SK-N-SH treated with all-trans-retinoic acid at 6 μM for 48 hours (cell line): ENCODE data around the gene TRMT112.

Experiments
- ATAC-seq: fragments of 200-7000 bp; cut with Tn5 transposase; 3 replicates; pipeline ENCODE4 v1.9.1; 2020; ENCODE audit warnings: mild to moderate bottlenecking, moderate library complexity
- ARNTL ChIP-seq: fragments of 450-650 bp; formaldehyde crosslinking; IDR thresholded peaks from 2 replicates; pipeline ENCODE4 v1.5.0; 2020; ENCODE audit warnings: low read depth, mild to moderate bottlenecking, moderate library complexity, borderline replicate concordance
- BACH2 ChIP-seq: fragments of 250-450 bp; sonication (Bioruptor Pico); IDR thresholded peaks from 2 replicates; pipeline ENCODE4 v1.9.0; 2021; ENCODE audit warnings: mild to moderate bottlenecking, borderline replicate concordance
- CSDC2 ChIP-seq: fragments of 250-450 bp; sonication (Bioruptor Pico); IDR thresholded peaks from 2 replicates; pipeline ENCODE4 v1.5.0; 2020; ENCODE audit warnings: mild to moderate bottlenecking, moderate library complexity
- ESRRG ChIP-seq: fragments of 250-450 bp; sonication (Bioruptor Pico); IDR thresholded peaks from 2 replicates; pipeline ENCODE4 v1.6.1; 2021; ENCODE audit warnings: mild to moderate bottlenecking
- ISL1 ChIP-seq: fragments of 250-450 bp; sonication (Bioruptor Pico); IDR thresholded peaks from 2 replicates; pipeline ENCODE4 v2.1.2; 2022; ENCODE audit warnings: mild to moderate bottlenecking, moderate library complexity
- OSR1 ChIP-seq: fragments of 250-450 bp; sonication (Bioruptor Pico); IDR thresholded peaks from 2 replicates; pipeline ENCODE4 v1.8.0; 2022; ENCODE audit warnings: moderate library complexity, mild to moderate bottlenecking, inconsistent platforms
- PPARA ChIP-seq: fragments of 250-450 bp; sonication (Bioruptor Pico); IDR thresholded peaks from 2 replicates; pipeline ENCODE4 v1.5.0; 2020; ENCODE audit warnings: mild to moderate bottlenecking, borderline replicate concordance
- RARB ChIP-seq: fragments of 250-450 bp; sonication (Bioruptor Pico); IDR thresholded peaks from 2 replicates; pipeline ENCODE4 v1.8.0; 2021; ENCODE audit warnings: mild to moderate bottlenecking, moderate library complexity
- SNAI2 ChIP-seq: fragments of 250-450 bp; sonication (Bioruptor Pico); IDR thresholded peaks from 2 replicates; pipeline ENCODE4 v1.5.0; 2020; ENCODE audit warnings: mild to moderate bottlenecking, moderate library complexity
- TCF4 ChIP-seq: fragments of 250-450 bp; sonication (Bioruptor Pico); IDR thresholded peaks from 2 replicates; pipeline ENCODE4 v1.8.0; 2021; ENCODE audit warnings: mild to moderate bottlenecking, moderate library complexity, borderline replicate concordance
- TOX ChIP-seq: fragments of 250-450 bp; sonication (Bioruptor Pico); IDR thresholded peaks from 2 replicates; pipeline ENCODE4 v1.8.0; 2021; ENCODE audit warnings: mild to moderate bottlenecking, moderate library complexity, borderline replicate concordance
- TSHZ2 ChIP-seq: fragments of 250-450 bp; sonication (Bioruptor Pico); IDR thresholded peaks from 2 replicates; pipeline ENCODE4 v1.5.0; 2020; ENCODE audit warnings: mild to moderate bottlenecking, moderate library complexity
- ZC3H10 ChIP-seq: fragments of 250-450 bp; sonication (Bioruptor Pico); IDR thresholded peaks from 2 replicates; pipeline ENCODE4 v1.5.1; 2021; ENCODE audit warnings: mild to moderate bottlenecking, moderate library complexity
- ZFP3 ChIP-seq: fragments of 250-450 bp; sonication (Bioruptor Pico); IDR thresholded peaks from 2 replicates; pipeline ENCODE4 v1.5.0; 2020; ENCODE audit warnings: mild to moderate bottlenecking, moderate library complexity
- ZNF565 ChIP-seq: fragments of 450-650 bp; formaldehyde crosslinking; conservative IDR thresholded peaks from 2 replicates; pipeline ENCODE4 v1.5.0; 2020; ENCODE audit warnings: low read depth, mild to moderate bottlenecking, moderate library complexity
- ZNF70 ChIP-seq: fragments of 450-650 bp; formaldehyde crosslinking; IDR thresholded peaks from 2 replicates; pipeline ENCODE4 v1.5.0; 2020; ENCODE audit warnings: mild to moderate bottlenecking, moderate library complexity
- TF ChIP-seq, protein P1 (sequence below): fragments of 250-450 bp; sonication (Bioruptor Pico); IDR thresholded peaks from 2 replicates; pipeline ENCODE4 v1.8.0; 2020; ENCODE audit warnings: mild to moderate bottlenecking, moderate library complexity, borderline replicate concordance
- TF ChIP-seq, protein P2 (sequence below): fragments of 250-450 bp; sonication (Bioruptor Pico); IDR thresholded peaks from 2 replicates; pipeline ENCODE4 v1.5.1; 2020; ENCODE audit warnings: low read depth, mild to moderate bottlenecking, moderate library complexity
- TF ChIP-seq, protein P3 (sequence below): fragments of 250-450 bp; sonication (Bioruptor Pico); IDR thresholded peaks from 2 replicates; pipeline ENCODE4 v1.5.1; 2021; ENCODE audit warnings: mild to moderate bottlenecking, moderate library complexity

The TRMT112 gene

GRCh38 chr11:64314805-64315561 lies 2.4 kb downstream of the TRMT112 start:
- no peak for TF ChIP-seq OSR1 (CRISPR knock-in tag)
- no peak for TF ChIP-seq ISL1
- TF ChIP-seq ESRRG (CRISPR knock-in tag) = no peak
- no peak for TF ChIP-seq RARB (CRISPR knock-in tag)
- no peak for TF ChIP-seq BACH2
- no peak for TF ChIP-seq ZFP3 (CRISPR knock-in tag)
- no peak for TF ChIP-seq TSHZ2
- TF ChIP-seq, protein P1, sequence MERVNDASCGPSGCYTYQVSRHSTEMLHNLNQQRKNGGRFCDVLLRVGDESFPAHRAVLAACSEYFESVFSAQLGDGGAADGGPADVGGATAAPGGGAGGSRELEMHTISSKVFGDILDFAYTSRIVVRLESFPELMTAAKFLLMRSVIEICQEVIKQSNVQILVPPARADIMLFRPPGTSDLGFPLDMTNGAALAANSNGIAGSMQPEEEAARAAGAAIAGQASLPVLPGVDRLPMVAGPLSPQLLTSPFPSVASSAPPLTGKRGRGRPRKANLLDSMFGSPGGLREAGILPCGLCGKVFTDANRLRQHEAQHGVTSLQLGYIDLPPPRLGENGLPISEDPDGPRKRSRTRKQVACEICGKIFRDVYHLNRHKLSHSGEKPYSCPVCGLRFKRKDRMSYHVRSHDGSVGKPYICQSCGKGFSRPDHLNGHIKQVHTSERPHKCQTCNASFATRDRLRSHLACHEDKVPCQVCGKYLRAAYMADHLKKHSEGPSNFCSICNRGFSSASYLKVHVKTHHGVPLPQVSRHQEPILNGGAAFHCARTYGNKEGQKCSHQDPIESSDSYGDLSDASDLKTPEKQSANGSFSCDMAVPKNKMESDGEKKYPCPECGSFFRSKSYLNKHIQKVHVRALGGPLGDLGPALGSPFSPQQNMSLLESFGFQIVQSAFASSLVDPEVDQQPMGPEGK (CRISPR knock-in tag) = no peak
- TF ChIP-seq TOX (CRISPR knock-in tag) = no peak
- no peak for TF ChIP-seq ZNF565 (CRISPR knock-in tag)
- TF ChIP-seq, all 23 proteins: peak for 0
- ATAC-seq = no peak

- ATAC-seq = no peak
Observed at GRCh38 chr11:64314146-64314804, 3.1 kb downstream of the TRMT112 start.

DNA sequence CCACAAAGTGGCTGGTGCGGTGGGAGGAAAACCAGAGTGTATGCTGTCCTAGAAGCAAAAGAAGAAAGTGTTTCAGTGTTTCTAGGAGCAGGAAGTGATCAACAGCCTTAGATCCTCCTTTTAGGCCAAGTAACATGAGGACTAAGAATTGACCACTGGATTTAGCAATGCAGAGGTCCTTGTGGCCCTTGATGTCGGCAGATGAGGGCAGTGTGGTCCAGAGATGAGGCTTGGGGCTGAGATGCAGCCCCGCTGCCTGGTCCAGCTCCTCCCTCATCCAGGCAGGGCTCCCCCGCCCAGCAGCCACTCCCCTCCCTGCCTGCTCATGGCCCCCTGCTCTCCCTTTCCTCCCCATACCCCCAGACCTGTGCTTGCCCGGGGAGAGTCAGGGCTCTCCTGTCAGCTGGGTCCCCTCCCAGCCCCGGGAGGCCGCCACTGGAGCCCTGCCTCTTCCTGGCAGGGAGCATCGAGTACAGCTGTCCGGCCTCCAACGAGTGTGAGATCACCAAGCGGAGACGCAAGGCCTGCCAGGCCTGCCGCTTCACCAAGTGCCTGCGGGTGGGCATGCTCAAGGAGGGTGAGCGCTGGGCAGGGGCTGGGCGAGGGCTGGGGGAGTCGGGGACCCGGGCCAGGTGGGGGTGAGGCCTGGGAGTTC lies 3.7 kb downstream of the TRMT112 start:
- no peak for TF ChIP-seq TOX (CRISPR knock-in tag)
- no peak for TF ChIP-seq OSR1 (CRISPR knock-in tag)
- TF ChIP-seq SNAI2 = no peak
- no peak for TF ChIP-seq TSHZ2
- TF ChIP-seq RARB (CRISPR knock-in tag) = no peak
- no peak for TF ChIP-seq ZNF70 (CRISPR knock-in tag)
- no peak for TF ChIP-seq ZFP3 (CRISPR knock-in tag)
- TF ChIP-seq ARNTL (CRISPR knock-in tag) = no peak
- ATAC-seq = no peak

More at GRCh38 chr11:64314146-64314804, 3.1 kb downstream of the TRMT112 start:
- TF ChIP-seq, protein P1 (CRISPR knock-in tag) = no peak
- TF ChIP-seq TOX (CRISPR knock-in tag) = no peak

GRCh38 chr11:64312947-64313346 lies 4.4 kb downstream of the TRMT112 start:
- ATAC-seq = no peak
- TF ChIP-seq, protein P1 (CRISPR knock-in tag) = no peak
- TF ChIP-seq OSR1 (CRISPR knock-in tag) (no peak), ZC3H10 (CRISPR knock-in tag) (no peak), TCF4 (CRISPR knock-in tag) (no peak), PPARA (CRISPR knock-in tag) (no peak), ZNF70 (CRISPR knock-in tag) (no peak), CSDC2 (CRISPR knock-in tag) (no peak), RARB (CRISPR knock-in tag) (no peak)
- TF ChIP-seq, protein P2, sequence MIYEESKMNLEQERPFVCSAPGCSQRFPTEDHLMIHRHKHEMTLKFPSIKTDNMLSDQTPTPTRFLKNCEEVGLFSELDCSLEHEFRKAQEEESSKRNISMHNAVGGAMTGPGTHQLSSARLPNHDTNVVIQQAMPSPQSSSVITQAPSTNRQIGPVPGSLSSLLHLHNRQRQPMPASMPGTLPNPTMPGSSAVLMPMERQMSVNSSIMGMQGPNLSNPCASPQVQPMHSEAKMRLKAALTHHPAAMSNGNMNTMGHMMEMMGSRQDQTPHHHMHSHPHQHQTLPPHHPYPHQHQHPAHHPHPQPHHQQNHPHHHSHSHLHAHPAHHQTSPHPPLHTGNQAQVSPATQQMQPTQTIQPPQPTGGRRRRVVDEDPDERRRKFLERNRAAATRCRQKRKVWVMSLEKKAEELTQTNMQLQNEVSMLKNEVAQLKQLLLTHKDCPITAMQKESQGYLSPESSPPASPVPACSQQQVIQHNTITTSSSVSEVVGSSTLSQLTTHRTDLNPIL (CRISPR knock-in tag) = no peak
- TF ChIP-seq, protein P3, sequence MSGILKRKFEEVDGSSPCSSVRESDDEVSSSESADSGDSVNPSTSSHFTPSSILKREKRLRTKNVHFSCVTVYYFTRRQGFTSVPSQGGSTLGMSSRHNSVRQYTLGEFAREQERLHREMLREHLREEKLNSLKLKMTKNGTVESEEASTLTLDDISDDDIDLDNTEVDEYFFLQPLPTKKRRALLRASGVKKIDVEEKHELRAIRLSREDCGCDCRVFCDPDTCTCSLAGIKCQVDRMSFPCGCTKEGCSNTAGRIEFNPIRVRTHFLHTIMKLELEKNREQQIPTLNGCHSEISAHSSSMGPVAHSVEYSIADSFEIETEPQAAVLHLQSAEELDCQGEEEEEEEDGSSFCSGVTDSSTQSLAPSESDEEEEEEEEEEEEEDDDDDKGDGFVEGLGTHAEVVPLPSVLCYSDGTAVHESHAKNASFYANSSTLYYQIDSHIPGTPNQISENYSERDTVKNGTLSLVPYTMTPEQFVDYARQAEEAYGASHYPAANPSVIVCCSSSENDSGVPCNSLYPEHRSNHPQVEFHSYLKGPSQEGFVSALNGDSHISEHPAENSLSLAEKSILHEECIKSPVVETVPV = no peak
